ENCODE results near the gene USP4. TPM values are rescaled to one million over a fixed set of nuclear protein-coding genes. Genes with fewer than 3 reads are reported as not detected.

USP4 gene
- total and polyA plus RNA-seq, 8 donors: 57.7 to 77.1 (median 73.0) TPM

- ATAC-seq: no peak
- H3K36me3 ChIP-seq: peaks cover 0 to 85% of the 10 kb centered on the region in 2 donors
Observed at GRCh38 chr3:49371946-49372345, 32.1 kb upstream of the USP4 start.

DNA sequence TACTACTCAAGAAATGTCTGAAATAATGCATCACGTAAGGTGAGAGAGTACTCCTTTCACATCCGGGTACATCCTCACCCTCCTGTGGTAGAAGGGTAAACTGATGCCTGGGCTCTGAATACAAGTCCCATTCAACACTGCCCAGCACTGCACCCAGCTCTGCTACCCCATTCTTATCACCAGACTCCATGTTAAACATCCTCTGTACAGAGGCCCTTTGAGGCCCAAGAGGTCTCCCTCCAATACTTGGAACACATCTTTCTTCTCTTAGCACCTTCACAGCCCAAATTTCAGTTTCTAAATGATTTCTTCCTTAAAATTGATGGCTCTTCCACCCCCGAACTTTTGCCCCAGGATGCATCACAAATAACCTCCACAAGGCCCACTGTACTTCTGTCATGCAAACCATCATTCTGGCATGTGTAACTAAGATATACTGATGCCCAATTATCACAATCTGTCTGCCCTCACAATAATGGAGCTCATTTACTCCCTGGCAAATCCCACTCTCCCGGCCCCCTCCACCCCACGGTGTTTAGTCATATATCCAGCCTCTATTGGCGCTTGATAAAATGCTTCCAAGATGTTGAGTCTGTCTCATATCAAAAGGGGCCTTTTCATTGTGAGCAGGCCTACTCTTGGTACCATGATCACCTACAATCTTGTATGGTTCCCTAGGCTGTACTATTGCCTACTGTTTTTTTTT is 30.9 kb upstream of the USP4 start:
- H3K27ac ChIP-seq: no peak overlapping the region
- H3K4me1 ChIP-seq: peaks cover 0 to 31% of the 10 kb centered on the region in 2 donors
- H3K4me3 ChIP-seq: no peak overlapping the region
- no peaks in the 10 kb centered on the region for H3K9me3 ChIP-seq
- ATAC-seq (no peak), DNase-seq (no peak)
- TF ChIP-seq CTCF (IDR thresholded peaks at IDR 0.05): no peak
- H3K36me3 ChIP-seq: peaks cover 0 to 97% of the 10 kb centered on the region in 2 donors
- H3K27me3 ChIP-seq: no peaks in the 10 kb centered on the region
- intact Hi-C loops (cut with DNase I): no loop called here

More at GRCh38 chr3:49371946-49372345, 32.1 kb upstream of the USP4 start:
- peaks cover 0 to 41% of the 10 kb centered on the region in 2 donors for H3K4me1 ChIP-seq
- H3K9me3 ChIP-seq: no peaks in the 10 kb centered on the region
- DNase-seq: no peak
- intact Hi-C loops (cut with DNase I): no loop called here
- H3K27ac ChIP-seq: no peak overlapping the region
- H3K27me3 ChIP-seq: no peaks in the 10 kb centered on the region
- no peak overlapping the region for H3K4me3 ChIP-seq
- TF ChIP-seq CTCF (IDR thresholded peaks at IDR 0.05): no peak

- Histone ChIP-seq H3K27ac (peak overlapping the region in 1 of 2 donors; percentile 42), H3K9me3 (no peaks in the 10 kb centered on the region), H3K4me1 (peaks cover 13 to 43% of the 10 kb centered on the region in 2 donors), H3K4me3 (no peak overlapping the region), H3K36me3 (peaks cover 9 to 86% of the 10 kb centered on the region in 2 donors), H3K27me3 (no peaks in the 10 kb centered on the region)
- DNase-seq: no peak
- TF ChIP-seq CTCF (IDR thresholded peaks at IDR 0.05): no peak
- intact Hi-C loops (cut with DNase I): no loop called here
- ATAC-seq: no peak
Observed at GRCh38 chr3:49362561-49362960, 22.7 kb upstream of the USP4 start.

GRCh38 chr3:49359623-49360022 is 19.8 kb upstream of the USP4 start:
- intact Hi-C loops (cut with DNase I): no loop called here
- H3K27me3 ChIP-seq: no peaks in the 10 kb centered on the region

More at GRCh38 chr3:49359623-49360022, 19.8 kb upstream of the USP4 start:
- no peak for ATAC-seq
- no peak for DNase-seq
- H3K27ac ChIP-seq: peak overlapping the region; percentile 90 to 93
- H3K36me3 ChIP-seq: peaks cover 9 to 83% of the 10 kb centered on the region in 2 donors
- no peak for TF ChIP-seq CTCF (IDR thresholded peaks at IDR 0.05)
- peaks cover 33 to 71% of the 10 kb centered on the region in 2 donors for H3K4me1 ChIP-seq
- H3K4me3 ChIP-seq: no peak overlapping the region
- H3K9me3 ChIP-seq: no peaks in the 10 kb centered on the region
